Stimulated activated naive B cell treated with anti-CD40 and anti-IgM and Interleukin-4, amounts not matched to agents 10 μg/mL and 1 μg/mL and 100 μg/mL, for 72 hours (primary cell): ENCODE measurements around the gene ABCB8.

Source experiments
- ATAC-seq, 2 donors: fragments of 150-1000 bp; cut with Tn5 transposase; replicated peaks; 2 replicates each; pipeline ENCODE4 v1.10.0; 2021; ENCODE audit warnings: moderate library complexity in 1 of 2
- DNase-seq: peaks from one replicate; pipeline ENCODE4 v3.0.0; 2021
- H3K27ac Mint-ChIP-seq: one replicate; pipeline ENCODE4 v1.8.0; 2022; ENCODE audit warnings: mild to moderate bottlenecking, mixed read lengths
- H3K27me3 Mint-ChIP-seq, 2 donors: one replicate each; pipeline ENCODE4 v1.8.0; 2022; ENCODE audit warnings: mixed read lengths in 2 of 2
- H3K36me3 Mint-ChIP-seq, 2 donors: one replicate each; pipeline ENCODE4 v1.8.0; 2022; ENCODE audit warnings: mixed read lengths in 2 of 2, mild to moderate bottlenecking in 1 of 2
- H3K4me1 Mint-ChIP-seq, 2 donors: one replicate each; pipeline ENCODE4 v1.8.0; 2022; ENCODE audit warnings: mixed read lengths in 2 of 2, mild to moderate bottlenecking in 1 of 2
- H3K4me3 Mint-ChIP-seq, 2 donors: one replicate each; pipeline ENCODE4 v1.8.0; 2022; ENCODE audit warnings: mild to moderate bottlenecking in 2 of 2, mixed read lengths in 2 of 2, moderate library complexity in 1 of 2
- H3K9me3 Mint-ChIP-seq, 2 donors: one replicate each; pipeline ENCODE4 v1.8.0; 2022; ENCODE audit warnings: mixed read lengths in 2 of 2, mild to moderate bottlenecking in 1 of 2

Gene ABCB8

DNA sequence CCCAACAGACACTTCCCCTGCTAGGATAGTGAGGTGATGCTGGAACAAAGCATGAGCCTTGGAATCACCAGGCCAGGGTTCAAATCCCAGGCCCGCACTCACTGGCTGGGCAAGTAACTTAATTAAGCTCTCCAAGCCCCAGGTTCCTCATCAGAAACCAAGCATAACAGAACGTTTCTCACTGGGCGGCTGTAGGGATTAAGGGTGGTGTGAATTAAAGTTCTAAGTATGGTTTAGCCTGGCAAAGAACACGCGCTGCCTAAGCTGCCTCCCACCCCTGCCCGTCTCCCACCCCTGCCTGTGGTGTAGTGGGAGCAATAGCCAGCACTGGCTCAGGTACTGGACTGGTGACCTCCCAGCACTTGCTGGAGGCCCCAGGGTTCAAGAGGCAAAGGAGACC, 36.7 kb downstream of the ABCB8 start:
- Mint-ChIP-seq H3K36me3 (peaks cover 23 to 32% of the 10 kb centered on the region in 2 donors), H3K27ac (peak overlapping the region; percentile 38), H3K27me3 (no peaks in the 10 kb centered on the region), H3K4me1 (peaks cover 12 to 21% of the 10 kb centered on the region in 2 donors), H3K4me3 (no peak overlapping the region), H3K9me3 (no peaks in the 10 kb centered on the region)
- no peak for DNase-seq
- no peak for ATAC-seq

DNA sequence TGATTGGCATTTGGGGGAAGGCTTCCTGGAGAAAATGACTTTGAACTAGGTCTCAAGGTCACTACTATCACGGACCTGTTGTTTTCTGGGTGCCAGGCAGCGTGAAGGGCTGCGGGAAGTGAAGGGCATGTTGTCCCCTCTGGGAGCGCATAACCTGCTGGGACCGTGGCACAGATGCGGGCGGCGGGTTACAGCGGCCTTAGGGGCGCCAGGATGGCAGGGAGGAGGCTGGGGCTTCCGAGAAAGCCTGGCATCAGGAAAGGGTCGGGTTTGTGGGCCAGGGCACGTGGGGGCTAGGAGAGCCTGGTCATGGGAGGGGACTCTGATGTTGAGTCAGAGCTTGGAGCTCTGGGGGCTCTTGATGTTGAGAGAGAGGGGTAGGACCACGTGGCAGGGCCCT, 37.3 kb downstream of the ABCB8 start:
- Mint-ChIP-seq H3K27ac (peak overlapping the region; percentile 38), H3K9me3 (no peaks in the 10 kb centered on the region), H3K36me3 (peaks cover 25 to 37% of the 10 kb centered on the region in 2 donors), H3K4me1 (peaks cover 12 to 16% of the 10 kb centered on the region in 2 donors), H3K27me3 (no peaks in the 10 kb centered on the region), H3K4me3 (no peak overlapping the region)
- no peak for DNase-seq
- ATAC-seq: no peak

DNA sequence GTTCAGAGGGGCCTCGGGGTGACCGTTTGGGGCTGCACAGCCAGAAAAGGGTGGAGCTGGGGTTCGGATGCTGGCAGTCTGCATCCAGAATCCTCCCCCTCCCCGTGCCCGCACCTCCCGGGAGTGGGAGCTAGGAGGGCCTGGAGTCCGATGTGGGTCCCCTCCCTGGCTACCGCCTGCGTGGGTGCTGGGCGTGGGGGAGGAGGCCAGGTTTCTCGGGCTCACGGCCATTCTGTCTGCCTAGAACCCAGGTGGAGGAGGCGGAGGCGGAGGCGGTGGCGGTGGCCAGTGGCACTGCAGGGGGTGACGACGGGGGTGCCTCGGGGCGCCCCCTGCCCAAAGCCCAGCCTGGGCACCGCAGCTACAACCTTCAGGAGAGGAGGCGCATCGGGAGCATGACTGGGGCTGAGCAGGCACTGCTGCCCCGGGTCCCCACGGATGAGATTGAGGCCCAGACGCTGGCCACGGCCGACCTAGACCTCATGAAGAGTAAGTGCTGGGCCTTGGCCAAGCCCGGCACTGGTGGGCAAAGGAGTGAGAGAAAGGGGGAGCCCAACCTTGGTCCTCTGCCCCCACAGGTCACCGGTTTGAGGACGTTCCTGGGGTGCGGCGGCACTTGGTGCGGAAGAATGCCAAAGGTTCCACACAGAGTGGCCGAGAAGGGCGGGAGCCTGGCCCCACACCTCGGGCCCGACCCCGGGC, 38.2 kb downstream of the ABCB8 start:
- Mint-ChIP-seq H3K4me3 (no peak overlapping the region), H3K27me3 (no peaks in the 10 kb centered on the region), H3K9me3 (no peaks in the 10 kb centered on the region), H3K4me1 (peaks cover 5 to 6% of the 10 kb centered on the region in 2 donors), H3K36me3 (peaks cover 27 to 43% of the 10 kb centered on the region in 2 donors), H3K27ac (no peak overlapping the region)
- no peak for ATAC-seq
- no peak for DNase-seq

DNA sequence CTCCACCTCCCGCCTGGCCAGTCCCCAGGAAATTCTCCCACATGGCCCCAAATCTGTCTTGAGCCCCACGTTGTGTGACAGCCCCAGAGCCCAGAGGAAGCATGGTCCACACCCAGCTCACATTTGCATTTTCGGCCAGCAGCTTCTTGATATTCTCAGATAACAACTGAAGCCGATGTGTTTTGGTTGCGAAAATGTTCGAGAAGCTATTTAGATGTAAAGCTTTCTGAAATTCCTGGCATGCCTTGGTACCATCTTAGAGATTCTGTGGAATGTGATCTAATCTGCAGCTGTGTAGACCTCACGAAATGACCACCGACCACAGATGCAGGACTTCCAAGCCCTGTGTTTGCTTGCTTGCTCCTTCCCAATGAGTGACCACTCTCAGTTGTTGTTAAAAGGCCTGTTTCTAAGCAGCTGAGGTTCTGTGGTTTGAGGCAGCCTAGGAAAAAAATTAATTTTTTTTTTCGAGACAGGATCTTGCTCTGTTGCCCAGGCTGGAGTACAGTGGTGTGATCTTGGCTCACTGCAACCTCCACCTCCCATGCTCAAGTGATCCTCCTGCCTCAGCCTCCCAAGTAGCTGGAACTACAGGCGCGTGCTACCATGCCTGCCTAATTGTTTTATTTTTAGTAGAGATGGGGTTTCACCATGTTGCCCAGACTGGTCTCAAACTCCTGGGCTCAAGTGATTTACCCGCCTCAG, 40.0 kb downstream of the ABCB8 start:
- Mint-ChIP-seq H3K4me3 (no peak overlapping the region), H3K4me1 (no peaks in the 10 kb centered on the region), H3K36me3 (peaks cover 33 to 53% of the 10 kb centered on the region in 2 donors), H3K27ac (no peak overlapping the region), H3K27me3 (no peaks in the 10 kb centered on the region), H3K9me3 (no peaks in the 10 kb centered on the region)
- DNase-seq (no peak), ATAC-seq (no peak)

DNA sequence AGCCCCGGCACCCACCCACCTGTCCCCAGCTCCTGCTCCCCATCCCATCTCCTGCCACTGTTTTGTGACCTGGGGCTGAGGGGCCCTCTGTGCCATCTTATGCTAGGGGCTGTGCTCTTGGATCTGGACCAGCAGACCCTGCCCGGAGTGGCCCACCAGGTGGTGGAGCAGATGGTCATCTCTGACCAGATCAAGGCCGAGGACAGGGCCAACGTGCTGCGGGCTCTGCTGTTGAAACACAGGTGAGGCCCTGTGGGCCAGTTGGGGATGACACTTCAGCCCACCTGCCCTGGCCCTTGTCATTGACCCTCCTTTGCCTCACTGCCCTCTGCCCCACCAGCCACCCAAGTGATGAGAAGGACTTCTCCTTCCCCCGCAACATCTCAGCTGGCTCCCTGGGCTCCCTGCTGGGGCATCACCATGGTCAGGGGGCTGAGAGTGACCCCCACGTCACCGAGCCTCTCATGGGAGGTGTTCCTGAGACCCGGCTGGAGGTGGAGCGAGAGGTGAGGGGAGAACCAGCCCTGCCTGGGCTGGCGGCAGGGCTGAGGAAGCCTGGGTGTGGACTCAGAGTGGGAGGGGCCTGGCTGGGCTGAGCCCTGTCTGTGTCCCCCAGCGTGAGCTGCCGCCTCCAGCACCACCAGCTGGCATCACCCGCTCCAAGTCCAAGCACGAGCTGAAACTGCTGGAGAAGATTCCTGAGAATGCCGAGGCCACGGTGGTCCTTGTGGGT, 41.8 kb downstream of the ABCB8 start:
- Mint-ChIP-seq H3K36me3 (peaks cover 39 to 50% of the 10 kb centered on the region in 2 donors), H3K4me3 (no peak overlapping the region)

DNA sequence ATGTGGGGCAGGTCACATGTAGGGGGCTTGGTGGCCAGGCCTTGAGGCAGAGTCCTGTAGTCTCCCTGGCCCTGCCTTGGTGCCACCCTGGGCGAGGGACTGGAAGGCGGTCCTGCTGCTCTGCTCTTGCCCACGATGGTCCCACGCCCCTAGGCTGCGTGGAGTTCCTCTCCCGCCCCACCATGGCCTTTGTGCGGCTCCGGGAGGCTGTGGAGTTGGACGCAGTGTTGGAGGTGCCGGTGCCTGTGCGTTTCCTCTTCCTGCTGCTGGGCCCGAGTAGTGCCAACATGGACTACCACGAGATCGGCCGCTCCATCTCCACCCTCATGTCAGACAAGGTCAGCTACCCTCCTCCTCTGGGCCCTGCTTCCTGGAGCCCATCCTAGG, 42.3 kb downstream of the ABCB8 start:
- H3K27me3 Mint-ChIP-seq: no peaks in the 10 kb centered on the region
- no peak overlapping the region for H3K27ac Mint-ChIP-seq
- H3K9me3 Mint-ChIP-seq: no peaks in the 10 kb centered on the region
- no peaks in the 10 kb centered on the region for H3K4me1 Mint-ChIP-seq
- DNase-seq (no peak), ATAC-seq (no peak)
- no peak overlapping the region for H3K4me3 Mint-ChIP-seq
- H3K36me3 Mint-ChIP-seq: peaks cover 42 to 48% of the 10 kb centered on the region in 2 donors

More for the DNA sequence above, 41.8 kb downstream of the ABCB8 start:
- Mint-ChIP-seq H3K9me3 (no peaks in the 10 kb centered on the region), H3K4me1 (no peaks in the 10 kb centered on the region), H3K27me3 (no peaks in the 10 kb centered on the region), H3K27ac (no peak overlapping the region)
- DNase-seq (no peak), ATAC-seq (no peak)

DNA sequence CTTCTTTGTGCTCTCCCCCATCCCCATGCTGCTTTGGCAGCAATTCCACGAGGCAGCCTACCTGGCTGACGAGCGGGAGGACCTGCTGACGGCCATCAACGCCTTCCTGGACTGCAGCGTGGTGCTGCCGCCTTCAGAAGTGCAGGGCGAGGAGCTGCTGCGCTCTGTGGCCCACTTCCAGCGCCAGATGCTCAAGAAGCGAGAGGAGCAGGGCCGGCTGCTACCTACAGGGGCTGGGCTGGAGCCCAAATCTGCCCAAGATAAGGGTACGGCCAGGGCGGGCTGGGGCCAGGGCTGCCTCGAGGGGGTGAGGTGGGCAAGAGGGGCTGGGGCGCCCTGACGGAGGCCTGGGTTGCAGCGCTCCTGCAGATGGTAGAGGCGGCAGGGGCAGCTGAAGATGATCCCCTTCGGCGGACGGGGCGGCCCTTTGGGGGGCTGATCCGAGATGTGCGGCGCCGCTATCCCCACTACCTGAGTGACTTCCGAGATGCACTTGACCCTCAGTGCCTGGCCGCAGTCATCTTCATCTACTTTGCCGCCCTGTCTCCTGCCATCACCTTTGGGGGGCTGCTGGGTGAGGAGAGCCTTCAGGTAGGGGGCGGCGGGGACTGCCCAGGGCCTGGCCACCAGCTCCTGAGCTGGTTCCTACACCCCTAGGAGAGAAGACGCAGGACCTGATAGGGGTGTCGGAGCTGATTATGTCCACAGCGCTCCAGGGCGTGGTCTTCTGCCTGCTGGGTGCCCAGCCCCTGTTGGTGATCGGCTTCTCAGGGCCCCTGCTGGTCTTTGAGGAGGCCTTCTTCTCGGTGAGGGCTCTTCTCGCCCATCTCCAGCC, 43.0 kb downstream of the ABCB8 start:
- Mint-ChIP-seq H3K27ac (no peak overlapping the region), H3K27me3 (no peaks in the 10 kb centered on the region), H3K4me3 (no peak overlapping the region), H3K4me1 (no peaks in the 10 kb centered on the region), H3K9me3 (no peaks in the 10 kb centered on the region), H3K36me3 (peaks cover 48 to 53% of the 10 kb centered on the region in 2 donors)
- ATAC-seq: no peak
- no peak for DNase-seq

DNA sequence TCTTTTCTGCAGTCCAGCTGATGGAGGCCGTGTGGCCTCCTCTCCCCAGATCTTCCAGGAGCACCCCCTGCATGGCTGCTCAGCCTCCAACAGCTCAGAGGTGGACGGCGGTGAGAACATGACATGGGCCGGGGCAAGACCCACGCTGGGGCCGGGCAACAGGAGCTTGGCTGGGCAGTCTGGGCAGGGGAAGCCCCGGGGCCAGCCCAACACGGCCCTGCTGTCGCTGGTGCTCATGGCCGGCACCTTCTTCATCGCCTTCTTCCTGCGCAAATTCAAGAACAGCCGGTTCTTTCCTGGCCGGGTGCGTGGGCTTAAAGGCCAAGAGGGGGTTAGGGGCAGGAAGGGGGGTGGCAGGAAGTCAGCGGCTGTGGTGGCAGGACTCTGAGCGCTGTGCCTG, 45.7 kb downstream of the ABCB8 start:
- Mint-ChIP-seq H3K27me3 (no peaks in the 10 kb centered on the region), H3K36me3 (peaks cover 43 to 57% of the 10 kb centered on the region in 2 donors), H3K4me1 (peaks cover 11 to 12% of the 10 kb centered on the region in 2 donors), H3K27ac (peak overlapping the region; percentile 51), H3K4me3 (no peak overlapping the region), H3K9me3 (no peaks in the 10 kb centered on the region)
- no peak for DNase-seq
- no peak for ATAC-seq

DNA sequence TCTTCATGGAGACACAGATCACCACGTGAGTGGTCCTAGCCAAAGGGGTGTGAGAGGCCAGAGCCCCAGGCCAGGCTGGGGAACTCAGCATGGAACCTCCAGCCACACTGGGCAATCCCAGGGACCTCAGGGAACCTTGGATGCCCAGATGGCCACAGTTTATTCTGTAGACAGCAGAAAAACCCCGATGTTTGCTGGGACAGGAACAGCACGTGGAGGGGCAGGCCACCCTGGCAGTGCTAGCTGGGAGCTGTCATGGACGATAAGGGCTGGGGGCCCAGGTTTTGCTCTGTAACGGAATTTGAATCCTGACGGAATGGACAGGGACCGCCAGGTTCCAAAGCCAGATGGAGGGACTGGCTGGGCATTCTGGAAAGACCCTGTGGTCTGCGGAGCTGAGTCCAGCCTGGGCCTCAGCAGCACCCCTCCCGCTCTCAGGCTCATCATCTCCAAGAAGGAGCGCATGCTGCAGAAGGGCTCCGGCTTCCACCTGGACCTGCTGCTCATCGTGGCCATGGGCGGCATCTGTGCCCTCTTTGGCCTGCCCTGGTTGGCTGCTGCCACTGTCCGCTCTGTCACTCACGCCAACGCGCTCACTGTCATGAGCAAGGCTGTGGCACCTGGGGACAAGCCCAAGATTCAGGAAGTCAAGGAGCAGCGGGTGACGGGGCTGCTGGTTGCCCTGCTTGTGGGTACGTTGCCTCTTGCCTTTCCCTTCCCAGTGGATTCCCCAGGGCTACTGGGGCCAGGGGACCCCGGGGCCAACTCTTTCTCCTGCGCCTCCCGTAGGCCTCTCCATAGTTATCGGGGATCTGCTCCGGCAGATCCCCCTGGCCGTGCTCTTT, 46.8 kb downstream of the ABCB8 start:
- Mint-ChIP-seq H3K4me3 (no peak overlapping the region), H3K27me3 (no peaks in the 10 kb centered on the region), H3K9me3 (no peaks in the 10 kb centered on the region), H3K27ac (no peak overlapping the region), H3K4me1 (peaks cover 17 to 22% of the 10 kb centered on the region in 2 donors), H3K36me3 (peaks cover 37 to 52% of the 10 kb centered on the region in 2 donors)
- ATAC-seq (no peak), DNase-seq (no peak)

DNA sequence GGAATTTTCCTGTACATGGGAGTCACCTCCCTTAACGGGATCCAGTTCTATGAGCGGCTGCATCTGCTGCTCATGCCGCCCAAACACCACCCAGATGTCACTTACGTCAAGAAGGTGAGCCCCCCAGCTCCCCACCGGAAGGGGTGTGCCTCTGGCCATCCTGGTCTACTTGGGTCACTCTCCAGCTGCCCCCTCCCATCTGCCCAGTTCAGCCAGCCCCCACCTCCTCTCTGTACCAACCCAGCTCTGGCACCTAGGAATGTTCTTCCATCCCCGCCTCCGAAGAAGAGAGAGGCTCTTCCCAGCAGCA, 47.4 kb downstream of the ABCB8 start:
- H3K4me1 Mint-ChIP-seq: peaks cover 18 to 25% of the 10 kb centered on the region in 2 donors
- ATAC-seq: no peak
- no peaks in the 10 kb centered on the region for H3K9me3 Mint-ChIP-seq
- no peaks in the 10 kb centered on the region for H3K27me3 Mint-ChIP-seq
- H3K27ac Mint-ChIP-seq: peak overlapping the region; percentile 72
- DNase-seq: no peak
- H3K36me3 Mint-ChIP-seq: peaks cover 38 to 47% of the 10 kb centered on the region in 2 donors
- H3K4me3 Mint-ChIP-seq: no peak overlapping the region

DNA sequence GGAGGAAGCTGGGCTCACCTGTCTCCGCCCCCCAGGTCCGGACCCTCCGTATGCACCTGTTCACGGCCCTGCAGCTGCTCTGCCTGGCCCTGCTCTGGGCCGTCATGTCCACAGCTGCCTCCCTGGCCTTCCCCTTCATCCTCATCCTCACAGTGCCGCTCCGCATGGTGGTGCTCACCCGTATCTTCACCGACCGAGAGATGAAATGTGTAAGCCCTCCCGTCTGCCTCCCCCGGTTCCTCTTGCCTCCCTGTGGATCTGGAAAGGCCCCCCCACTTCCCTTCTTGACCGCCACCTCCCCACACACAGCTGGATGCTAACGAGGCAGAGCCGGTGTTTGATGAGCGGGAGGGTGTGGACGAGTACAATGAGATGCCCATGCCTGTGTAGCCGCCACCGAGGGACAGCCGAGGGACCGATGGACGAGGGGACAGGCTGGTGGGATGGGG, 47.8 kb downstream of the ABCB8 start:
- Mint-ChIP-seq H3K9me3 (no peaks in the 10 kb centered on the region), H3K4me1 (peaks cover 18 to 25% of the 10 kb centered on the region in 2 donors), H3K4me3 (no peak overlapping the region), H3K36me3 (peaks cover 37 to 44% of the 10 kb centered on the region in 2 donors), H3K27ac (peak overlapping the region; percentile 72), H3K27me3 (no peaks in the 10 kb centered on the region)
- ATAC-seq: no peak
- DNase-seq: no peak

DNA sequence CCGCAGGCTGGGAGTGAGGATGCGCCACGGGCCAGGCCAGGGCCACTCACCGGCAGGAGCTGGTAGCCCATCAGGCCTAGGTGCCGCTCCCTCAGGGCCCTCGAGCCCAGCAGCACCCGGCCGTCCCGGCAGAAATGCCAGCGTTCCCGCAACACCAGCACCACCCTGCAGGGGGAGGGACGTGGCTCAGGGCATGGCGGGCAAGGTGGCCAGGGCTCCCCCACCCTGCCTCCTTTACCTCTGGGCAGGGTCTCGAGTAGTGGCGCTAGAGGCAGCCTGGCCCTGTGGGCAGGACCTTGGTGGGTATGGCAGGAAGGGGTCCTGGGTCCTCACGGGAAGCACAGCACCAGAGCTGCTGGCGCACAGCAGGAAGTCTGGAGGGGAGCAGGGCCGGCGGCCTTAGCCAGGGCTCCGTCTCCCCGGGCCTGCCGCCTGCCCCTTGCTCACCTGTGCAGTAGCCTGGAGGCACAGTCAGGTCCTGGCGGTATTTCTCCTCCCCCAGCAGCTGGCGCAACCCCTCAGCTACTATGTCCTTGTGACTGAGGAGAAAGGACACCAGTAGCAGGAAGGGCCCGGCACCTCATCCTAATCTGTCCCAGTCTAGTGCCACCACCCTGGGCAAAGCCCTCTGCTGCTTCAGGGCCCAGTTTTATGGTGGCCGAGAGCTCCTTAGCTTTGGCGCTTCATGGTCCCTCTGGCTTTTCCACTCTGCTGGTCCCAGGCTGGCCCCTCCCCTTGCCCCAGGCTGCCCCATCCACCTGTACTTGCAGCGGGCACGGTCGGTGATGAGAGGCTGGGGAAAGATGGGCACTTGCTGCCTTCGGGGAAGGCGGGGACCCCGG, 48.8 kb downstream of the ABCB8 start:
- H3K9me3 Mint-ChIP-seq: no peaks in the 10 kb centered on the region
- H3K27me3 Mint-ChIP-seq: no peaks in the 10 kb centered on the region
- H3K4me3 Mint-ChIP-seq: peak overlapping the region in 1 of 2 donors; percentile 11
- peaks cover 22 to 34% of the 10 kb centered on the region in 2 donors for H3K4me1 Mint-ChIP-seq
- H3K36me3 Mint-ChIP-seq: peaks cover 32 to 36% of the 10 kb centered on the region in 2 donors
- no peak overlapping the region for H3K27ac Mint-ChIP-seq
- DNase-seq (no peak), ATAC-seq (no peak)
